PC-3 (cell line): ENCODE results near the gene PBOV1. TPM values are rescaled to one million over a fixed set of nuclear protein-coding genes. Genes with fewer than 3 reads are reported as not detected.

ENCODE experiments used
- ATAC-seq: fragments of 200-7000 bp; cut with Tn5 transposase; 2 replicates; pipeline ENCODE4 v1.9.1; 2020; ENCODE audit warnings: mild to moderate bottlenecking, moderate library complexity
- Bru-seq: library from RNA; stranded (reverse); fragments of 400-500 nt; gene quantifications from one replicate; lab custom pipeline; 2021; lab: Mats Ljungman, UMichigan
- BruChase-seq, 2 experiments: library from RNA; stranded (reverse); fragments of 400-500 nt; gene quantifications; one replicate each; lab custom pipeline; 2021; lab: Mats Ljungman, UMichigan
- BruUV-seq: library from RNA; stranded (reverse); fragments of 400-500 nt; replicated peaks from 2 replicates; lab custom pipeline; 2021; lab: Mats Ljungman, UMichigan
- CTCF ChIA-PET: fragments of 300-600 bp; sonication (Branson Sonifier 250); formaldehyde crosslinking; loops from one replicate; lab custom pipeline; 2022; ENCODE audit warnings: antibody characterized with exemption; lab: Charles Lee
- POLR2A ChIA-PET: fragments of 300-600 bp; sonication (Branson Sonifier 250); formaldehyde crosslinking; loops from one replicate; lab custom pipeline; 2022; ENCODE audit warnings: antibody characterized with exemption; ENCODE audit not compliant: unreplicated experiment; lab: Charles Lee
- DNase-seq: peaks from one replicate; pipeline ENCODE4 v3.0.0-alpha.2; 2015
- H2AFZ ChIP-seq: fragments of 300-600 bp; sonication (generic); 2 replicates; pipeline ENCODE4 v1.6.0; 2016; ENCODE audit warnings: antibody characterized with exemption, low read length
- H3F3A ChIP-seq: fragments of 300-600 bp; sonication (generic); one replicate; pipeline ENCODE4 v1.6.0; 2017; ENCODE audit warnings: antibody characterized with exemption, low read length, control low read depth, mild to moderate bottlenecking; ENCODE audit not compliant: unreplicated experiment
- H3K27ac ChIP-seq: fragments of 300-600 bp; sonication (generic); 2 replicates; pipeline ENCODE4 v1.5.1; 2016; ENCODE audit warnings: mild to moderate bottlenecking, low read length
- H3K27me3 ChIP-seq: fragments of 300-600 bp; sonication (generic); 2 replicates; pipeline ENCODE4 v1.6.1; 2016; ENCODE audit warnings: low read length, mixed read lengths
- H3K36me3 ChIP-seq: fragments of 300-600 bp; sonication (generic); 2 replicates; pipeline ENCODE4 v1.6.1; 2016; ENCODE audit warnings: low read depth, mixed run types, low read length, mixed read lengths
- H3K4me1 ChIP-seq: fragments of 300-600 bp; sonication (generic); 2 replicates; pipeline ENCODE4 v1.5.1; 2016; ENCODE audit warnings: low read length; ENCODE audit not compliant: insufficient read depth
- H3K4me2 ChIP-seq: fragments of 300-600 bp; sonication (generic); 2 replicates; pipeline ENCODE4 v1.6.0; 2016; ENCODE audit warnings: low read length
- H3K4me3 ChIP-seq: fragments of 300-600 bp; sonication (generic); 2 replicates; pipeline ENCODE4 v1.5.1; 2016; ENCODE audit warnings: mild to moderate bottlenecking, low read length, mixed read lengths
- H3K79me2 ChIP-seq: fragments of 300-600 bp; sonication (generic); 2 replicates; pipeline ENCODE4 v1.6.1; 2017; ENCODE audit warnings: low read length, mixed read lengths
- H3K9ac ChIP-seq: fragments of 300-600 bp; sonication (generic); 2 replicates; pipeline ENCODE4 v1.6.0; 2016; ENCODE audit warnings: mild to moderate bottlenecking, low read length
- H3K9me2 ChIP-seq: fragments of 300-600 bp; sonication (generic); replicated peaks from 2 replicates; pipeline ENCODE4 v1.6.1; 2016; ENCODE audit warnings: mixed run types, low read length, mixed read lengths
- H3K9me3 ChIP-seq: fragments of 300-600 bp; sonication (generic); 2 replicates; pipeline ENCODE4 v1.6.1; 2016; ENCODE audit warnings: low read length, mixed read lengths
- H4K20me1 ChIP-seq: fragments of 300-600 bp; sonication (generic); 2 replicates; pipeline ENCODE4 v1.6.1; 2016; ENCODE audit warnings: low read length, mixed read lengths
- EZH2 ChIP-seq: fragments of 300-600 bp; sonication (generic); IDR thresholded peaks from one replicate; pipeline ENCODE4 v1.6.1; 2017; ENCODE audit warnings: antibody characterized with exemption, mild to moderate bottlenecking, low read length; ENCODE audit not compliant: unreplicated experiment
- EZH2phosphoT487 ChIP-seq: fragments of 300-600 bp; sonication (generic); IDR thresholded peaks from 2 replicates; pipeline ENCODE4 v1.6.1; 2018; ENCODE audit warnings: mild to moderate bottlenecking, antibody characterized with exemption, low read length, borderline replicate concordance
- intact Hi-C: fragments of 100-400 bp; cut with micrococcal nuclease; formaldehyde crosslinking; loops from 2 replicates; pipeline ENCODE4 v1.9.0; 2023
- long read RNA-seq: library from polyadenylated mRNA; unstranded; transcript quantifications from one replicate; pipeline ENCODE4 v2.0.0, GENCODE V29; 2021; ENCODE audit not compliant: unreplicated experiment
- total RNA-seq: library from RNA; depleted of rRNA; stranded (reverse); fragments of >200 nt; gene quantifications from 2 replicates; pipeline ENCODE4 v1.2.3, GENCODE V29; 2014; rRNA removed
- TF ChIP-seq, protein P1 (sequence below): fragments of 300-600 bp; sonication (generic); conservative IDR thresholded peaks from 2 replicates; pipeline ENCODE4 v1.5.1; 2017; ENCODE audit warnings: antibody characterized with exemption, low read depth, mild to moderate bottlenecking, low read length

PBOV1 gene
- total RNA-seq (not detected in 2 replicates), Bru-seq, nascent RNA (not detected), BruChase-seq, experiment 1, labeled RNA remaining after a 6-hour chase (not detected), BruChase-seq, experiment 2, labeled RNA remaining after a 2-hour chase (not detected)
- long read RNA-seq: 0 reads

- Histone ChIP-seq H3K4me2 (no peak within 1 kb of the TSS), H3K9ac (no peak within 1 kb of the TSS), H3K4me1 (no peaks in the 10 kb centered on the region), H3K36me3 (no peaks in the 10 kb centered on the region), H4K20me1 (no peaks in the 10 kb centered on the region), H3K4me3 (no peak within 1 kb of the TSS), H3F3A (no peaks in the 10 kb centered on the region), H2AFZ (no peak within 1 kb of the TSS), H3K27me3 (no peaks in the 10 kb centered on the region), H3K79me2 (no peaks in the 10 kb centered on the region), H3K9me3 (no peaks in the 10 kb centered on the region), H3K9me2 (no peaks in the 10 kb centered on the region), H3K27ac (no peak within 1 kb of the TSS)
- DNase-seq (no peak), ATAC-seq (no peak)
- TF ChIP-seq EZH2phosphoT487 (no peak), EZH2 (no peak)
- intact Hi-C loops: no loop called here
- POLR2A ChIA-PET: no interaction called here
- CTCF ChIA-PET: no interaction called here
- BruUV-seq: no TSS peak
These were observed at the start of gene PBOV1 for GRCh38 chr6:138218449-138218848. PBOV1 (minus strand) TSS chr6:138218491; CDS start chr6:138218395, 96 bp downstream.

GRCh38 chr6:138266095-138266494 is 47.8 kb upstream of the PBOV1 start:
- Histone ChIP-seq H3K79me2 (no peaks in the 10 kb centered on the region), H2AFZ (no peak overlapping the region), H3F3A (no peaks in the 10 kb centered on the region), H3K9ac (no peak overlapping the region), H3K9me3 (no peaks in the 10 kb centered on the region), H3K4me2 (no peak overlapping the region), H3K9me2 (no peaks in the 10 kb centered on the region), H3K4me3 (no peak overlapping the region), H3K4me1 (no peaks in the 10 kb centered on the region), H3K27me3 (no peaks in the 10 kb centered on the region), H3K27ac (no peak overlapping the region), H3K36me3 (no peaks in the 10 kb centered on the region), H4K20me1 (no peaks in the 10 kb centered on the region)
- ChIA-PET POLR2A (no interaction called here), CTCF (no interaction called here)
- ATAC-seq (no peak), DNase-seq (no peak)
- TF ChIP-seq EZH2phosphoT487 (no peak), EZH2 (no peak)
- TF ChIP-seq, protein P1, sequence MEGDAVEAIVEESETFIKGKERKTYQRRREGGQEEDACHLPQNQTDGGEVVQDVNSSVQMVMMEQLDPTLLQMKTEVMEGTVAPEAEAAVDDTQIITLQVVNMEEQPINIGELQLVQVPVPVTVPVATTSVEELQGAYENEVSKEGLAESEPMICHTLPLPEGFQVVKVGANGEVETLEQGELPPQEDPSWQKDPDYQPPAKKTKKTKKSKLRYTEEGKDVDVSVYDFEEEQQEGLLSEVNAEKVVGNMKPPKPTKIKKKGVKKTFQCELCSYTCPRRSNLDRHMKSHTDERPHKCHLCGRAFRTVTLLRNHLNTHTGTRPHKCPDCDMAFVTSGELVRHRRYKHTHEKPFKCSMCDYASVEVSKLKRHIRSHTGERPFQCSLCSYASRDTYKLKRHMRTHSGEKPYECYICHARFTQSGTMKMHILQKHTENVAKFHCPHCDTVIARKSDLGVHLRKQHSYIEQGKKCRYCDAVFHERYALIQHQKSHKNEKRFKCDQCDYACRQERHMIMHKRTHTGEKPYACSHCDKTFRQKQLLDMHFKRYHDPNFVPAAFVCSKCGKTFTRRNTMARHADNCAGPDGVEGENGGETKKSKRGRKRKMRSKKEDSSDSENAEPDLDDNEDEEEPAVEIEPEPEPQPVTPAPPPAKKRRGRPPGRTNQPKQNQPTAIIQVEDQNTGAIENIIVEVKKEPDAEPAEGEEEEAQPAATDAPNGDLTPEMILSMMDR: no peak
- no TSS peak for BruUV-seq
- intact Hi-C loops: no loop called here

DNA sequence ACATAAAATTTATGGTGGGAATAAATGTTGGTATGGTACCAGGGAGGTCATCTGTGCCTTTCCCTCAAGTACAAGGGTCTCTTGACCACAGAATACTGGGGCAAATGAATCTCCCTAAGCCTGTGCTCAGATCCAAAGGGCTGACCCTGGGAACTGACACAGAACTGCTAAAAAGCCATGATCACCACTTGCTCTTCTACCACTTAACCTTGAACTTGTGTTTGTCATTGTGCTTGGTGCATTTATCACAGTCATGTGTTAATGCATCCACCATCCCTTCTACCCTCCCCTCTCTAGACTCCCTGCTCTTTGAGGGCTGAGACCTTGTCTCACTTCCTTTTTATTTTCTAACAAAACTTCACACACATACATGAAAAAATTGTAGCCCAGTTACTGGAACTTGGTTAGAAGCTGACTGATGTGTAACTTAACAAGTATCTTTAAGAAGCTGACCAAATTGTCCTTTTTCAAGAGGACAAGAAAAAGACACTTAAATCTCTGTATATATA is 46.1 kb upstream of the PBOV1 start:
- Histone ChIP-seq H3F3A (no peaks in the 10 kb centered on the region), H3K9ac (no peak overlapping the region), H3K4me2 (no peak overlapping the region), H3K9me3 (no peaks in the 10 kb centered on the region), H4K20me1 (no peaks in the 10 kb centered on the region), H2AFZ (no peak overlapping the region), H3K27me3 (no peaks in the 10 kb centered on the region), H3K27ac (no peak overlapping the region), H3K4me1 (no peaks in the 10 kb centered on the region), H3K4me3 (no peak overlapping the region), H3K9me2 (no peaks in the 10 kb centered on the region), H3K79me2 (no peaks in the 10 kb centered on the region), H3K36me3 (no peaks in the 10 kb centered on the region)
- no peak for TF ChIP-seq EZH2phosphoT487
- TF ChIP-seq, protein P1: no peak
- no peak for TF ChIP-seq EZH2
- ATAC-seq (no peak), DNase-seq (no peak)
- intact Hi-C loops: no loop called here
- CTCF ChIA-PET: no interaction called here
- BruUV-seq: no TSS peak
- POLR2A ChIA-PET: no interaction called here
